ENCODE measurements around the gene STX1B. TPM values are rescaled to one million over a fixed set of nuclear protein-coding genes. Genes with fewer than 3 reads are reported as not detected.

STX1B gene
- total and polyA plus RNA-seq, 2 of the 8 experiments (the other 6 are each of a cell fraction or from before 2014, with no cell fraction given) = 8.9 to 20.2 TPM

GRCh38 chr16:30985401-30986128 is 24.9 kb downstream of the STX1B start:
- Histone ChIP-seq H4K20me1 (replicated peaks in 1 of 2; ENCODE audit: control insufficient read depth in 1 of 2, insufficient read depth in 2 of 2, low read length in 2 of 2) (peaks cover 0 to 12% of the 10 kb centered on the region in 2 experiments), H2BK120ac (replicated peaks; ENCODE audit: low read depth, low read length) (no peak overlapping the region), H4K8ac (ENCODE audit: extremely low read depth, insufficient read depth, low read length) (peak overlapping the region; percentile 78; the same call in 1 of the 2 replicates), H3K4me1 (replicated peaks in 1 of 4; ENCODE audit: control insufficient read depth in 3 of 4, insufficient read depth in 4 of 4, low read length in 3 of 4) (peaks cover 0 to 5% (median 2%) of the 10 kb centered on the region in 4 experiments; a peak in 4 of 7 replicates), H2BK20ac (ENCODE audit: low read length) (no peak overlapping the region), H3K18ac (ENCODE audit: extremely low read depth, low read length) (peak overlapping the region; percentile 38), H3K79me1 (ENCODE audit: low read depth, low read length) (no peaks in the 10 kb centered on the region), H3K27ac (ENCODE audit: low read depth, low read length) (no peak overlapping the region), H3K23ac (ENCODE audit: insufficient read length) (no peak overlapping the region), H3K4me3 (ENCODE audit: extremely low read depth in 1 of 4, insufficient read depth in 2 of 4, low read depth in 3 of 4, low read length in 4 of 4) (peak overlapping the region in 3 of 4 experiments; percentile 20 to 50 (median 40); a peak in 5 of 8 replicates), H4K91ac (replicated peaks; ENCODE audit: insufficient read length, low read length) (no peak overlapping the region), H2BK5ac (ENCODE audit: low read depth, low read length) (peak overlapping the region; percentile 78; the same call in 1 of the 2 replicates), H3K23me2 (ENCODE audit: low read depth, low read length) (peaks cover 3% of the 10 kb centered on the region; the same call in 1 of the 2 replicates), H3K56ac (replicated peaks; ENCODE audit: insufficient read length, low read depth, low read length) (peak overlapping the region; percentile 26), H3K4me2 (ENCODE audit: insufficient read depth in 1 of 2, low read depth in 2 of 2, low read length in 2 of 2) (peak overlapping the region; percentile 17 to 71; a peak in 3 of 4 replicates), H2AK5ac (ENCODE audit: low read depth, low read length) (no peak overlapping the region), H3K79me2 (ENCODE audit: control insufficient read depth in 1 of 2, insufficient read depth in 2 of 2, low read length in 2 of 2) (no peaks in the 10 kb centered on the region), H3K36me3 (ENCODE audit: control insufficient read depth in 2 of 4, insufficient read depth in 4 of 4, low read length in 3 of 4) (peaks cover 8 to 16% (median 10%) of the 10 kb centered on the region in 4 experiments; a peak in 6 of 8 replicates), H3K4ac (replicated peaks; ENCODE audit: insufficient read length, low read depth, low read length) (no peak overlapping the region), H2BK15ac (ENCODE audit: low read length) (peak overlapping the region; percentile 93; the same call in 1 of the 2 replicates), H3K27me3 (replicated peaks in 1 of 4; ENCODE audit: control insufficient read depth in 3 of 4, extremely low read depth in 1 of 4, insufficient read depth in 3 of 4, low read length in 3 of 4) (no peaks in the 10 kb centered on the region; a peak in 1 of 7 replicates), H2AFZ (ENCODE audit: low read length) (no peak overlapping the region), H3K9me3 (ENCODE audit: insufficient read depth in 2 of 2, low read depth in 1 of 2, low read length in 1 of 2) (no peaks in the 10 kb centered on the region), H4K5ac (ENCODE audit: insufficient read length, low read depth, low read length) (no peak overlapping the region), H2BK12ac (ENCODE audit: low read depth, low read length) (no peak overlapping the region; the same call in 1 of the 2 replicates), H3K14ac (ENCODE audit: insufficient read length) (no peak overlapping the region), H3K9ac (replicated peaks in 1 of 4; ENCODE audit: extremely low read depth in 1 of 4, low read depth in 3 of 4, low read length in 3 of 4) (peak overlapping the region in 2 of 4 experiments; percentile 10 to 20; a peak in 1 of 7 replicates)
- WGBS, 2 experiments (ENCODE audit: extremely low coverage in 1 of 2, insufficient coverage in 1 of 2, insufficient read length in 1 of 2, insufficient replicate concordance in 2 of 2, low coverage in 1 of 2, low lambda C conversion rate in 2 of 2, missing lambda C conversion rate in 1 of 2) = 75% methylated on average over 19 of the region's 20 CpGs; no CpG with 5 or more reads in 1 of the 2 experiments
- DNase-seq (ENCODE audit: low read depth in 1 of 2, low spot score in 2 of 2) (peak in 1 of 2 experiments; percentile 69), FAIRE-seq (no peak)
- POLR2A ChIA-PET (ENCODE audit: partially characterized antibody) = interaction anchor here (0.6 to 5.9 kb wide), 32 partner anchors 9 to 1012 kb away, joined by 3 to 45 read pairs (median 4); partner anchors contain the start of genes KAT8, STX4, TAOK2 and VKORC1
- CTCF ChIA-PET (ENCODE audit: partially characterized antibody) = interaction anchor here (0.7 to 5.5 kb wide), 43 partner anchors 8 to 883 kb away, joined by 3 to 39 read pairs (median 5); partner anchors contain the start of genes KAT8, PRSS8, STX4 and ZNF646
- TF ChIP-seq RAD21 (IDR thresholded peaks at IDR 0.05 in 1 of 2, conservative IDR thresholded peaks at IDR 0.05 in 1 of 2; ENCODE audit: low read depth in 2 of 2, low read length in 2 of 2) = peak; percentile 73 to 84
- TF ChIP-seq TAF1 (IDR thresholded peaks at IDR 0.05; ENCODE audit: low read depth, low read length) = no peak
- TF ChIP-seq MAX (IDR thresholded peaks at IDR 0.05) = peak; percentile 64
- TF ChIP-seq KDM4A (IDR thresholded peaks at IDR 0.05; ENCODE audit: low read depth, low read length, severe bottlenecking) = peak; percentile 0
- TF ChIP-seq SP2 (IDR thresholded peaks at IDR 0.05; ENCODE audit: low read length) = no peak
- TF ChIP-seq CTCF (IDR thresholded peaks at IDR 0.05; ENCODE audit: control extremely low read depth in 1 of 3, insufficient read depth in 1 of 3, low read depth in 1 of 3, low read length in 3 of 3) = peak; percentile 55 to 67 (median 56)
